DND-41 (cell line): ENCODE data around the gene TAS1R2.

Experiments used
- CTCF ChIP-seq: IDR thresholded peaks from 2 replicates; pipeline ENCODE4 v1.5.1; 2012; ENCODE audit warnings: borderline replicate concordance, low read length, moderate library complexity, mild to moderate bottlenecking; ENCODE audit not compliant: poor library complexity, severe bottlenecking; ENCODE audit errors: extremely low read depth
- EZH2 ChIP-seq: IDR thresholded peaks from 3 replicates; pipeline ENCODE4 v1.6.1; 2012; ENCODE audit warnings: borderline replicate concordance, low read depth, mild to moderate bottlenecking, moderate library complexity, low read length, inconsistent platforms; ENCODE audit not compliant: severe bottlenecking

GRCh38 chr1:18807334-18808063 is 52.0 kb downstream of the TAS1R2 start:
- TF ChIP-seq CTCF = no peak
- no peak for TF ChIP-seq EZH2
